ENCODE data around the gene MTRF1.

The MTRF1 gene

GRCh38 chr13:41306271-41307145 lies 43.1 kb upstream of the MTRF1 start:
- TF ChIP-seq CTCF (IDR thresholded peaks at IDR 0.05; ENCODE audit: low read depth, low read length, missing control alignments) = no peak

DNA sequence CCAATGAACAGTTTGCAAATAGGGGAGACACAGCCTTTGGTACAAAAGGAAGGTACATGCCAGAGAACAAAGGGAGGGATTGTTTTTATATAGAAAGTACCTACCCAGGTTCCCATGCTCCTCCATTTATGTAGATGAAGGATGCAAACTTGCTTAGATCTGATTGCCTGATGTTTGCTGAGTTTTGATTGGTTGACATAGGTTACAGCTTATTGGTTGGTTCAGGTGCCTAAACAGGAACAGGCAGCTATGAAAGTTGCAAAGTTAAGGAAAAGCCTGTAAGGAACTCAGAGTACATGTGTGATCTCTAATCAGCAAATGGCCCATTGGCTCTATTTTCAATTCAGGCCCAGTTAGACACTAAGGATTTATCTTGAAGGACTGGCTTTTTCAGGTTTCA lies 41.2 kb upstream of the MTRF1 start:
- no peak for DNase-seq (ENCODE audit: extremely low read depth, low read depth)
- no peak overlapping the region for H3K4me3 ChIP-seq (replicated peaks; ENCODE audit: low read depth, low read length)
- no peak for TF ChIP-seq CTCF (IDR thresholded peaks at IDR 0.05; ENCODE audit: low read depth, low read length, missing control alignments)

More at GRCh38 chr13:41306271-41307145, 43.1 kb upstream of the MTRF1 start:
- H3K4me3 ChIP-seq (replicated peaks; ENCODE audit: low read depth, low read length) = no peak overlapping the region
- no peak for DNase-seq (ENCODE audit: extremely low read depth, low read depth)

GRCh38 chr13:41302743-41303142 lies 39.4 kb upstream of the MTRF1 start:
- TF ChIP-seq CTCF (IDR thresholded peaks at IDR 0.05; ENCODE audit: low read depth, low read length, missing control alignments) = no peak
- H3K4me3 ChIP-seq (replicated peaks; ENCODE audit: low read depth, low read length) = no peak overlapping the region
- no peak for DNase-seq (ENCODE audit: extremely low read depth, low read depth)

DNA sequence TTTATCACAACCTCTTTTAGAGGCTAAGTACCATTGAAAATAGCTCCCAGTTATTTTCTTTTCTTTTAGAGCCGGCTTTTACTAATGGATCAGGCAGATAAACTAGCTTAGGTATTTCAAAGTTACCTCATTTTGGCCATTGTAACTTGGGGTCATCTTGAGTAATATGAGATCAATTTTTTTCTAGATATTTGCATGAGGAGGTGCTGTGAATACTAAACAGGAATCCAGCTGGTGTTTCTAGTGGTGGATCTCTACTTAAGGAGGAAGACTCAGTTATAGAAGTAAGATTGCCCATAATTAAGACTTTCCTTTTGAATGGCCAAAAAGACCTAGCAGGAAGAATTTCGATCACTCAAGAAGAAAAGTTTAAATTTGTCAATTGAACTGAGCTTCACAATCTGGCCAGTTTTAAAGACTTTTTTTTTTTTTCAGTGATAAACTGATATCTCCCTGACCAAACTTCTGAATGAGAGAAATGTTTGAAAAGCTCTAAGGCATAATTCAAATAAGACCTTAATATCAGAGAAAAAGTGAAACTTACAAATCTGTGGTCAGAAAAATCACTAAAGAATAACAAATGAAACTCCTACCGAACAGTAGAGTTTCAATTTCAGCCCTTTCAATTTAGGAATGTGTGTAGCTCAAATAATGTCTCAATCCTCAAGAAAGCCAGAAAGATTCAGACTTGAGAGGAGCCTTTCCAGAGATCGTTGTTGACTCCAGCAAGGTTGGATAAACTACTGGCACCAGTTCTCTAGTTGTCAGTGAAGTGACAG lies 36.1 kb upstream of the MTRF1 start:
- TF ChIP-seq CTCF (IDR thresholded peaks at IDR 0.05; ENCODE audit: low read depth, low read length, missing control alignments) = no peak
- H3K4me3 ChIP-seq (replicated peaks; ENCODE audit: low read depth, low read length) = no peak overlapping the region
- DNase-seq (ENCODE audit: extremely low read depth, low read depth) = no peak

DNA sequence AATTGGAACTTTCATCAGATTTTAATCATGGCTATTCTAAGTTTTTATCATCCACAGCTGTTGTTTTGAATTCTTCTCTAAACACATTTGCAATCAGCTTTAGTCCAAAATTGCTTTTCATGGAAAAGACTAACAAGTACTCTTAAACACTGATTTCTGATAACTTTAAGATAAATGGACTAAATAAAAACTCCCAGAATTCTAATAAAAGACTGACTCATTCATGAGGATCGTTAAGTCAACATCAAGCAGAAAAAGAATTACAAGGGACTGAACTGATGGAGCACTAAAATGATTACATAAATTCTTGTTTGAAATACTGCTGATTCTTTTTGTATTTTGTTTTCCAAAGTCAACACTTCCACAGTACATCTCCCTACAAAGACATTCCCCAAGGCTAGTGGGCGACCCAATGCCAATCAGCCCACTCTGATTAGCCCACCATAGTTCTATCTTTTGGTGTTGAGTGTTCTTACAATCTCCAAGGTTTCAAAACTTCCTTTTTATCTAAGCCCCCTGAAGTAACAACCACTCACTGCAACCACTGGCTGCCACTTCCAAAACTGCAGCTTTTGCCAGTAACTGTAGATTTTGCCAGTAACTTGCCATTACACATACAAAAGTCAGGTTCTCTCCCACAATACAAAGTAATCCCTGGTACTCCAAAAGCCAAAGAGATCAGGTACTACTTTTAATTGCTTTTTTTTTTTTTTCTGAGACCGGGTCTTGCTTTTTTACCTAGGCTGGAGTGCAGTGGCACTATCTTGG lies 33.7 kb upstream of the MTRF1 start:
- DNase-seq (ENCODE audit: extremely low read depth, low read depth) = no peak
- no peak for TF ChIP-seq CTCF (IDR thresholded peaks at IDR 0.05; ENCODE audit: low read depth, low read length, missing control alignments)
- H3K4me3 ChIP-seq (replicated peaks; ENCODE audit: low read depth, low read length) = no peak overlapping the region

DNA sequence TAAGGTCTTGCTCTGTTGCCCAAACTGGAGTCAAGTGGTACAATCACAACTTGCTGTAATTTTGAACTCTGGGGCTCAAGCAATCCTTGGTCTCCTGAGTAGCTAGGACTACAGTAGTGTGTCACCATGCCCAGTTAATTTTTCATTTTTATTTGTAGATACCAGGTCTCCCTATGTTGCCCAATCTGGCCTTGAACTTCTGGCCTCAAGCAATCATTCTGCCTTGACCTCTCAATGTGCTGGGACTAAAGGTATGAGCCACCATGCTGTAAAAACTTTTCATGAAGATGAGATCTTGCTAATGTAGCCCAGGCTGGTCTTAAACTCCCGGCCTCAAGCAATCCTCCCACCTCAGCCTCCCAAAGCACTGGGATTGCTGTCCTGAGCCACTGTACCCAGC lies 32.6 kb upstream of the MTRF1 start:
- H3K4me3 ChIP-seq (replicated peaks; ENCODE audit: low read depth, low read length) = no peak overlapping the region
- TF ChIP-seq CTCF (IDR thresholded peaks at IDR 0.05; ENCODE audit: low read depth, low read length, missing control alignments) = no peak
- DNase-seq (ENCODE audit: extremely low read depth, low read depth) = no peak
